ACC112 (cell line): ENCODE results near the gene IL18.
"Not testable (repeated sequence)": the region's sequence is repeated elsewhere in the genome, so short reads cannot be mapped to it uniquely, and the experiment has no call there.

Source experiments
- H2AFZ ChIP-seq: fragments of 200-600 bp; sonication (generic); one replicate; pipeline ENCODE4 v1.6.0; 2017; ENCODE audit warnings: antibody characterized with exemption, low read length; ENCODE audit not compliant: unreplicated experiment
- H3K27ac ChIP-seq: fragments of 200-600 bp; sonication (generic); 2 replicates; pipeline ENCODE4 v1.5.1; 2014; ENCODE audit warnings: low read depth, mild to moderate bottlenecking, antibody characterized with exemption, low read length, moderate library complexity
- H3K27me3 ChIP-seq: fragments of 200-600 bp; sonication (generic); 2 replicates; pipeline ENCODE4 v1.6.1; 2014; ENCODE audit warnings: mild to moderate bottlenecking, antibody characterized with exemption, low read length, moderate library complexity, mixed read lengths; ENCODE audit not compliant: insufficient read depth
- H3K36me3 ChIP-seq: fragments of 200-600 bp; sonication (generic); 2 replicates; pipeline ENCODE4 v1.6.1; 2016; ENCODE audit warnings: mild to moderate bottlenecking, antibody characterized with exemption, low read length, moderate library complexity, mixed read lengths; ENCODE audit not compliant: insufficient read depth
- H3K4me1 ChIP-seq: fragments of 200-600 bp; sonication (generic); one replicate; pipeline ENCODE4 v1.6.1; 2016; ENCODE audit warnings: low read length, mixed read lengths; ENCODE audit not compliant: insufficient read depth, unreplicated experiment, control insufficient read depth
- H3K4me3 ChIP-seq: fragments of 200-600 bp; sonication (generic); 2 replicates; pipeline ENCODE4 v1.5.1; 2014; ENCODE audit warnings: mild to moderate bottlenecking, low read depth, low read length
- H3K79me2 ChIP-seq: fragments of 200-600 bp; sonication (generic); one replicate; pipeline ENCODE4 v1.6.0; 2016; ENCODE audit warnings: low read length; ENCODE audit not compliant: control insufficient read depth, unreplicated experiment, insufficient read depth

The IL18 gene

DNA sequence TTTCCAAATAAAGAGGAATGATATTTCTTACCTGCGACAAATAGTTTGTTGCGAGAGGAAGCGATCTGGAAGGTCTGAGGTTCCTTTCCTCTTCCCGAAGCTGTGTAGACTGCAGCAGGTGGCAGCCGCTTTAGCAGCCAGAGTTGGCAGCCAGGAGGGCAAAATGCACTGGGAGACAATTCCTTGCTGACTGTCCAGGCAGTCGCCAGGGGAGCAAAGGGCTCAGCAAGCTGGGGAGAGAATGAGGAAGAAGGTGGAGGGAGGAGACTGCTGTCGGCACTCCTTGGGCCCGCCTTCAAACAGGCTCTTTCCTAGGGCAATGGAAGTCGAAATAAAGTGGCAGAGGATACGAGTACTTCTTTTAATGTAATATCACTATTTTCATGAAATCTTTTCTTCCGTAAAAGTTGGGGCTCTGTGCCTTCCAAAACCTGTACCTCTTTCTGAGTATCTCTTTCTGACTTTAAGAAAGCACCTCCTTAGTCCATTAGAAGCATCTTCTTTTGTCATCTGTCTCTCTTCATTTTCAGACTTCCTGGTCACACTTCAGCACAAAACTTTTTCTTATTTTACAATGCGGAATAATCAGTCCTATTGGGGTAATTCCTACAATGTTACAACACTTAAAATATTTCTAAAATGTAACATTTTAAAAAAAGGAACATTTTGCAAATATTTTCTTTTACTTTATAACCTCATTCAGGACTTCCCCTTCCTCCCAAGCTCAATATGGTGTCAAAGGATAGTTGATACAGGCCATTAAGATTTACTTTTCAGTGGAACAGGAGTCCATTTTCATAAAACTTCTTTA is at the start of gene IL18:
IL18 (minus strand) TSS at position 220 of the 811 bp plus-strand sequence. CDS start 9,041 bp downstream, outside the sequence.
- H3K27ac ChIP-seq: no peak within 1 kb of the TSS
- no peaks in the 10 kb centered on the region for H3K79me2 ChIP-seq
- H3K36me3 ChIP-seq: no peaks in the 10 kb centered on the region
- H3K4me3 ChIP-seq: peak within 1 kb of the TSS; percentile 26; the same call in 1 of the 2 replicates
- H3K4me1 ChIP-seq: peaks cover 21% of the 10 kb centered on the region
- peak within 1 kb of the TSS; percentile 32 for H2AFZ ChIP-seq
- no peaks in the 10 kb centered on the region for H3K27me3 ChIP-seq

DNA sequence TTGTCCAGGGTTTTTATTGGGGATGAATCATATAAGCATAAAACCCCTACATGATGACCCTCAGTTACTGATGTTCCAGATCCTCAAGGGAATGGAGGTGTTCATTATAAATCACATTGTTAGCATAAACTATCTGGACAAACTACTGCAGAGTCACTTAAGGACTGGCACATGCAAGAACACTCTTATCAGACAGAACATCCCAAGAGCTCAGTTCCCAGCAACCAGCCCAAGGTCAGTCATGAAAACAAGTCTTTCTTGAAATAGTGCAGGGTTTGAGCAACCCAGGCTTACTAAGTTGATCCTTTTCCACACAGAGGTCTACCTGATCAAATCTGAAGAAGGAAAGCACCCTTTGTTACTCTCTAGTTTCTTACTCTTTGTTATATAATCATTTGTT is 48.8 kb upstream of the IL18 start:
- Histone ChIP-seq H3K27me3 (no peaks in the 10 kb centered on the region), H3K79me2 (no peaks in the 10 kb centered on the region), H2AFZ (no peak overlapping the region), H3K4me1 (peaks cover 9% of the 10 kb centered on the region), H3K4me3 (no peak overlapping the region), H3K27ac (no peak overlapping the region), H3K36me3 (no peaks in the 10 kb centered on the region)

DNA sequence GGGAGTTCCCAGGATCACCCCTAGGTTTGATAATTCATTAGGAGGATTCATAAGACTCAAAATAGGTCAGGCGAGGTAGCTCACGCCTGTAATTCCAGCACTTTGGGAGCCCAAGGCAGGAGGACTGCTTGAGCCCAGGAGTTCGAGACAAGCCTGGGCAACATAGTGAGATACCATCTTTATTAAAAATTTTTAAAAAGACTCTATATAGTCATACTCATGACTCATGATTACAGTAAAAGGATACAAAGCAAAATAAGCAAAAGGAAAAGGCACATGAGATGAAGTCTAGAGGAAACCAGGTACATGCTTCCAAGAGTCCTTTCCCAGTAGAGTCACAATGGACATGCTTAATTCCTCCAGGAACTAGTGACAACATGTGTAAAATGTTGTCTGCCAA is 48.4 kb upstream of the IL18 start:
- Histone ChIP-seq H3K27me3 (no peaks in the 10 kb centered on the region), H3K4me3 (no peak overlapping the region), H3K27ac (no peak overlapping the region), H2AFZ (no peak overlapping the region), H3K4me1 (peaks cover 9% of the 10 kb centered on the region), H3K79me2 (no peaks in the 10 kb centered on the region), H3K36me3 (no peaks in the 10 kb centered on the region)

DNA sequence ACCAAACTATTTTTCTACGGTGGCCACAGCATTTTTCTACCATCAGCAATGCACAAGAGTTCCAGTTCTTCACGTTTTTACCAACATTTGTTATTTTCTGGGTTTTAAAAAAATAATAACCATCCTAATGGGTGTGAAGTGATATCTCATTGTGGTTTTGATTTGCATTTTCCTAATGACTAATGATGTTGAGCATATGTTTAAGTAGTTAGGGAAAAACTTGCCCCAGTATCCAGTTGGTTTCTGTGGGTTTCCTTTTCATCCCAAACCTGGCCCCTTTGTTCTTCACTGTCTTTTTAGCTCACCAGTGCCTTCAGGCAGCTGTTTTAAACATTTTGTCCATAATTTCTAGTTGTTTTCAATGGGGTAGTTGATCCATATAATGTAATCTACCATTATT is 47.6 kb upstream of the IL18 start:
- H2AFZ ChIP-seq: no peak overlapping the region
- no peaks in the 10 kb centered on the region for H3K27me3 ChIP-seq
- no peaks in the 10 kb centered on the region for H3K36me3 ChIP-seq
- H3K79me2 ChIP-seq: no peaks in the 10 kb centered on the region
- H3K4me3 ChIP-seq: no peak overlapping the region
- H3K27ac ChIP-seq: no peak overlapping the region
- H3K4me1 ChIP-seq: peaks cover 9% of the 10 kb centered on the region

DNA sequence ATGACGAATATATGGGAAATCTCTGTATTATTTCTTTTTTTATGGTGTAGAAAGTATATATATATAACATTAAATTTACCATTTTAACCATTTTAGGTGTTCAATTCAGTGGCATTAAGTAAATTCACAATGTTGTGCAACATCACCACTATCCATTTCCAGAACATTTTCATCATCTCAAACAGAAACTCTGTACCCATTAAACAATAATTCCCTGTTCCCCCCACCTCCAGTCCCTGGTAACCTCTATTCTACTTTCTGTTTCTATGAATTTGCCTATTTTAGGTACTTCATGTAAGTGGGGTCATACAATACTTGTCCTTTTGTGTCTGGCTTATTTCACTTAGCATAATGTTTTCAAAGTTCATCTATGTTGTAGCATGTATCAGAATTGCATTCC is 47.0 kb upstream of the IL18 start:
- Histone ChIP-seq H3K27me3 (no peaks in the 10 kb centered on the region), H3K36me3 (no peaks in the 10 kb centered on the region), H3K4me3 (no peak overlapping the region), H2AFZ (no peak overlapping the region), H3K79me2 (no peaks in the 10 kb centered on the region), H3K4me1 (peaks cover 9% of the 10 kb centered on the region), H3K27ac (no peak overlapping the region)

DNA sequence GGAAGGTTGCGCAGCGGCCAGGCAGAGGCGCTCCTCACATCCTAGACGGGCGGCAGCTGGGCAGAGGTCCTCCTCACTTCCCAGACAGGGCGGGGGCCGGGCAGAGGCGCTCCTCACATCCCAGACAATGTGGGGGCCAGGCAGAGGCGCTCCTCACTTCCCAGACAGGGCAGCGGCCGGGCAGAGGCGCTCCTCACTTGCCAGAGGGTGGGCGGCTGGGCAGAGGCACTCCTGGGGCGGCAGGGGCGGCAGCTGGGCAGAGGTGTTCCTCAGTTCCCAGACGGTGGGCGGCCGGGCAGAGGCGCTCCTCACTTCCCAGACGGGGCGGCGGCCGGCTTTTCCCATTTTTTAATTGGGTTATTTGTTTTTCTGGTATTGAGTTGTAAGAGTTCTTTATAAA is 42.2 kb upstream of the IL18 start:
- no peak overlapping the region for H3K4me3 ChIP-seq
- H3K27ac ChIP-seq: no peak overlapping the region
- no peaks in the 10 kb centered on the region for H3K36me3 ChIP-seq
- no peaks in the 10 kb centered on the region for H3K4me1 ChIP-seq
- no peak overlapping the region for H2AFZ ChIP-seq
- no peaks in the 10 kb centered on the region for H3K79me2 ChIP-seq
- no peaks in the 10 kb centered on the region for H3K27me3 ChIP-seq

DNA sequence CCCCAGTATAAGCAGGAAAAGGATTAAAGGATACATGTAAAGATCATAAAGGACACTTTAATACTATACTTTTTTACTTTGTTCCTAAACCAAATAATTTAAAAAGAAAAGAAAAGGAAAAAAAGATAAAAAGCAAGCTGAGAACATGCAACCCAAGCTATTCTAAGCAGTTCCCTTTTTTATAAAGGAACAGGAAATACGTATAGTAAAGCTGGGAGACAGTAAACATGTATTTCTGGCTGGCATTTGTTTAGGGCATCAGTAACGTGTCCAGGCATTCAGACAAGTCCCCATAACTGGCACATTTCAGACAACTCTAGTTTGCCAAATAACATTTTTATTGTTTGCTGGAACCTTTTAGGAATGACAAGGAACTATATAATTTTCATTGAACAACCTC is 36.4 kb upstream of the IL18 start:
- Histone ChIP-seq H3K4me1 (peaks cover 6% of the 10 kb centered on the region), H3K27ac (no peak overlapping the region), H3K27me3 (no peaks in the 10 kb centered on the region), H2AFZ (no peak overlapping the region), H3K36me3 (no peaks in the 10 kb centered on the region), H3K79me2 (no peaks in the 10 kb centered on the region), H3K4me3 (no peak overlapping the region)

DNA sequence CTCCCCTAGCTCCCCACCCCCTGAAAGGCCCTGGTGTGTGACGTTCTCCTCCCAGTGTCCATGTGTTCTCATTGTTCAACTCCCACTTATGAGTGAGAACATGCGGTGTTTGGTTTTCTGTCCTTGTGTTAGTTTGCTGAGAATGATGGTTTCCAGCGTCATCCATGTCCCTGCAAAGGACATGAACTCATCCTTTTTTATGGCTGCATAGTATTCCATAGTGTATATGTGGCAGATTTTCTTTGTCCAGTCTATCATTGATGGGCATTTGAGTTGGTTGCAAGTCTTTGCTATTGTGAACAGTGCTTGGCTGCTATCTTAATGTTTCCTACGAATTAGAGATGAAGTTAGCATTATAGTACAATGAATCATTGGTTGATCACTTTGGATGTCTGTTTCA is 35.2 kb upstream of the IL18 start:
- not testable (repeated sequence) for H3K4me3 ChIP-seq, H2AFZ ChIP-seq, H3K79me2 ChIP-seq, H3K36me3 ChIP-seq, H3K27ac ChIP-seq, H3K27me3 ChIP-seq, H3K4me1 ChIP-seq

DNA sequence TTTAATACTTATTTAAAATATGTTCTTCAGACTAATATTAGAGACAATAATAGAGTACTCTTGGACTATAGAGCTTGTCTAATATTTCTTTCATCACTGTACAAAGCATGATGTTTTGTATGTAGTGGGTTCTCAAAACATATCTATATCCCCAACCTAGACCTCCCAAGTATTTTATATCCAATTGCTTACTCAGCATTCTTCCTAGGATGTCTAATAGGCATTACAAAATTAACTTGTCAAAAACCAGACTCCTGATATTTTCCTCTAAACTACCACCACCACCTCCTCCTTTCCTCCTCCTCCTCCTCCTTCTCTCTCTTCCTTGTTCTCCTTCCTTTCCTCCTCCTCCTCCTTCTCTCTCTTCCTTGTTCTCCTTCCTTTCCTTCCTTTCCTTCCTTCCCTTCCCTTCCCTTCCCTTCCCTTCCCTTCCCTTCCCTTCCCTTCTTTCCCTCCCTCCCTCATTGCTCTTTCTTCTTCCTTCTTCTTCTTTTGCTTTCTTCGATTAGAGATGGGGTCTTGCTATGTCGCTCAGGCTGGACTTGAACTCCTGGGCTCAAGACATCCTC is 32.7 kb upstream of the IL18 start:
- Histone ChIP-seq H3K79me2 (no peaks in the 10 kb centered on the region), H3K4me1 (peaks cover 6% of the 10 kb centered on the region), H3K36me3 (no peaks in the 10 kb centered on the region), H3K4me3 (no peak overlapping the region), H2AFZ (no peak overlapping the region), H3K27me3 (no peaks in the 10 kb centered on the region), H3K27ac (no peak overlapping the region)

DNA sequence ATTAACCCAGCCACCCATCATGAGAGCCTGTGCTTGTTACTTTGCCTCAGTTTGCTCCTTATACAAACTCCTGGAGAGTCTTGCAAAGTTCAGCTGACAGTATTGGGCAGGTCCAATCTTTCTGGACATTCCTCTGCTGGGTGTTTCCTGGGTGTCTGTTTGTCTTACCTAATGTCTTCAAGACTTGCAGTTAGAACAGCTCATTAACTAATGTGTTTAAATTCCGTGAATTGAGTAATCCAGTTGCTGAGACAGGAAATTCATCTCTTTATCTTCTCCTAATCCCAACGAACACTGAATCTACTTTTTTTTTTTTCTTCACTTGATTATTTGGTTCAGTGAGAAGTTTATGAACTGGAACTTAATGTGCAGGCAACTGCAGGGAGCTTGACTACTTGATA is 32.1 kb upstream of the IL18 start:
- H3K27me3 ChIP-seq: no peaks in the 10 kb centered on the region
- H3K4me1 ChIP-seq: peaks cover 6% of the 10 kb centered on the region
- no peak overlapping the region for H3K4me3 ChIP-seq
- no peaks in the 10 kb centered on the region for H3K36me3 ChIP-seq
- H3K79me2 ChIP-seq: no peaks in the 10 kb centered on the region
- no peak overlapping the region for H2AFZ ChIP-seq
- no peak overlapping the region for H3K27ac ChIP-seq

DNA sequence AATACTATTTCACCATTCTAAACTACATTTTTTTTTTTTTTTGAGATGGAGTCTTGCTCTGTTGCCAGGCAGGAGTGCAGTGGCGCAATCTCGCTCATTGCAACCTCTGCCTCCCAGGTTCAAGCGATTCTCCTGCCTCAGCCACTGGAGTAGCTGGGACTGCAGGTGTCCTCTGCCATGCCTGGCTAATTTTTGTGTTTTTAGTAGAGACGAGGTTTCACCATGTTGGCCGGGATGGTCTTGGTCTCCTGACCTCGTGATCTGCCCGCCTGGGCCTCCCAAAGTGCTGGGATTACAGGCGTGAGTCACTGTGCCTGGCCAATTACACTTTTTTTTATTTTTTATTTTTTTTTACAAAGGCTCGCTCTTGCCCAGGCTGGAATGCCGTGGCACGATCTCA is 31.2 kb upstream of the IL18 start:
- not testable (repeated sequence) for H3K36me3 ChIP-seq, H3K27ac ChIP-seq, H3K4me3 ChIP-seq, H3K27me3 ChIP-seq, H2AFZ ChIP-seq, H3K4me1 ChIP-seq, H3K79me2 ChIP-seq
